ENCODE data around the gene TMEM132E. TPM values are rescaled to one million over a fixed set of nuclear protein-coding genes. Genes with fewer than 3 reads are reported as not detected.
A peak's percentile ranks its signal among the peaks of the same experiment; 100 is the strongest.

Gene TMEM132E
- total RNA-seq, 2 donors from 2014 or later: not detected

GRCh38 chr17:34637548-34638525, 58.5 kb downstream of the TMEM132E start:
- DNase-seq (ENCODE audit: low spot score): peak; percentile 88
- Mint-ChIP-seq H3K27me3 (peaks cover 26 to 34% of the 10 kb centered on the region in 2 donors), H3K4me3 (peak overlapping the region; percentile 58), H3K4me1 (ENCODE audit: low read depth in 2 of 2) (peaks cover 0 to 3% of the 10 kb centered on the region in 2 donors), H3K9me3 (no peaks in the 10 kb centered on the region), H3K27ac (no peak overlapping the region), H3K36me3 (no peaks in the 10 kb centered on the region)
- ATAC-seq: peak; percentile 91 to 92

DNA sequence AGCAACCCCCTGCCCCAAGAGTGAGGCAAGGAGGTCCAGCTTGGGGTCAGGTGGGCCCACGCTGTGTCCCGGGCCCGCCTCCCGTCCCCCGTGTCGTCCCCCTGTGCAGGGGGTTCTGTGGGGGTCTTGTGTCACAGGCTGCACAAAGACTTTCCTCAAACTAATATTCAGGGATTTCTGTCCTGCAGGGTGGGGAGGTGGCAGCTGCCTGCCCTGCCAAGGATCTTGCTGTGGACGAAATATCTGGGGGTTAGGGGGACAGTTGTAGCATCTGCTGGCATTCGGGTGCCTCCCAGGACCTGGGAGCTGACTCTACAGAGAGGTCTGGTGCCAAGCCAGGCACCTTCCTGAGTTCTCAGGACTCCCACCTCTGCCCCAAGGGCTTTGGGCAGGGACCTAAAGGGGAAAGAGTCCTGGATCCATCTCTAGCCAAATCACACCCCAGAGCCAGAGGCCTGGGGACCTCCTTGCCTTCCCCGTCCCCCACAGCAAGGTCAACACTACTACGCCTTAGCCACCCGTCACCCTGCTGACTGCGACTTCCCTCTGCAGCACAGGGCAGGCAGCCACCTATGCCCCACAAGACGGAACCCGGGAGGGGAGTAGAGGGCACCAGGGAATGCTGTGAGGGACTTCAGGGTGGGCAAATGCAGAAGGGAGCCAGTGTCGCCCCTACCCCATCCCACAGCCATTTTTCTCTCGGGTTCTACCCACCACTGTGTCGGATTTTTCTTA, 59.3 kb downstream of the TMEM132E start:
- H3K36me3 Mint-ChIP-seq: no peaks in the 10 kb centered on the region
- no peak for ATAC-seq
- no peak overlapping the region for H3K27ac Mint-ChIP-seq
- H3K9me3 Mint-ChIP-seq: no peaks in the 10 kb centered on the region
- H3K4me1 Mint-ChIP-seq (ENCODE audit: low read depth in 2 of 2): peaks cover 0 to 3% of the 10 kb centered on the region in 2 donors
- peak overlapping the region; percentile 58 for H3K4me3 Mint-ChIP-seq
- no peak for DNase-seq (ENCODE audit: low spot score)
- H3K27me3 Mint-ChIP-seq: peaks cover 19 to 33% of the 10 kb centered on the region in 2 donors

GRCh38 chr17:34639706-34640425, 60.5 kb downstream of the TMEM132E start:
- DNase-seq (ENCODE audit: low spot score) (no peak), ATAC-seq (no peak)
- Mint-ChIP-seq H3K36me3 (no peaks in the 10 kb centered on the region), H3K4me3 (no peak overlapping the region), H3K27ac (no peak overlapping the region), H3K27me3 (peaks cover 20 to 35% of the 10 kb centered on the region in 2 donors), H3K9me3 (no peaks in the 10 kb centered on the region), H3K4me1 (ENCODE audit: low read depth in 2 of 2) (peaks cover 0 to 3% of the 10 kb centered on the region in 2 donors)

DNA sequence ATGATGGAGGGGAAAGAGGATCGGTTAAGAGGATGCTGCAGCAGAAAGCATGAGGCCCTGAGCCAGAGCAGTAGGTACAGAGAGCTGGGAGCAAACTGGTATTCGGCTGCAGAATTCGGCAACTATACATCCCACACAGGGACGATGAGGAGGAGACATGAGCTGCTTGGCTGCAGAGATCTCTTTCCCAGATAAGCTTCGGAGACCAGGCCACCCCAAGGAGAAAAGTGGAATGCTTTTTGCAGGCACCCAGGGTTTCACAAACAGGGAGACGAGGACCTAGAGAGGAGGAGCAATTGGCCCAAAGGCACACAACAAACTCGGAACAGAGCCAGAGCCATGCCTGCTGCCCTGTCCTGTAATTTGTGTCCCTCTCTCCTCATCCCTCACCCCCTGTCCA, 62.0 kb downstream of the TMEM132E start:
- ATAC-seq (no peak), DNase-seq (ENCODE audit: low spot score) (no peak)
- Mint-ChIP-seq H3K9me3 (no peaks in the 10 kb centered on the region), H3K27me3 (peaks cover 20 to 35% of the 10 kb centered on the region in 2 donors), H3K36me3 (no peaks in the 10 kb centered on the region), H3K4me1 (ENCODE audit: low read depth in 2 of 2) (peaks cover 0 to 3% of the 10 kb centered on the region in 2 donors), H3K27ac (no peak overlapping the region), H3K4me3 (no peak overlapping the region)

DNA sequence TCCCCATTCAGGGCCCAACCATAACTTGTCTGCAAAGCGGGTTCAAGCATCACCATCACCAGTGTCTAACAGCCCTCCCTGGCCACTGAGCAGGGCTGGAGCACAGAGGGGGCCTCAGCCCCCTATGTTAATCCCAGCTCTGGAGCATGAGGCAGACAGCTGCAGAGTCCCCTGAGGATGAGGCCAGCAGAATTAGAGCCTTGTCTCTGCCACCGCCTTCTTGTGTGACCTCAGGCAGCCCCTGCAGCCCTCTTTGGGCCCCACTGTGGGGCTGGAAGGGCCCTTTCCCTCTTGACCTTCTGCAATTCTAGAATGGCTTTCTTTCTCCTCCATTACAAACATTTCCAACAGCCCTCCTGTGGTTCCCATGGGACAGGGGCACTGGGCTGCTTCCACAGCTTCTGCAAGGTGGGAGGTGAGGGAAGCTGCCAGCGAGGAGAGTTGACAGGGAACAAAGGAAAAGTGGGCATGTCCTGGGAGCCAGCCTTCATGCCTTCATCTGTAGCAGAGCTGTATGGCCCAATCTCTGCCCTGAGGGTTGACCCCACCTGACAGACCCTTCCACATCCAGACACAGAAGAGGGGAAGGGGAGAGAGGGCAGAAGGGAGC, 65.7 kb downstream of the TMEM132E start:
- ATAC-seq: no peak
- Mint-ChIP-seq H3K27me3 (peaks cover 19 to 31% of the 10 kb centered on the region in 2 donors), H3K36me3 (no peaks in the 10 kb centered on the region), H3K4me1 (ENCODE audit: low read depth in 2 of 2) (no peaks in the 10 kb centered on the region), H3K4me3 (no peak overlapping the region), H3K9me3 (no peaks in the 10 kb centered on the region), H3K27ac (no peak overlapping the region)
- no peak for DNase-seq (ENCODE audit: low spot score)

DNA sequence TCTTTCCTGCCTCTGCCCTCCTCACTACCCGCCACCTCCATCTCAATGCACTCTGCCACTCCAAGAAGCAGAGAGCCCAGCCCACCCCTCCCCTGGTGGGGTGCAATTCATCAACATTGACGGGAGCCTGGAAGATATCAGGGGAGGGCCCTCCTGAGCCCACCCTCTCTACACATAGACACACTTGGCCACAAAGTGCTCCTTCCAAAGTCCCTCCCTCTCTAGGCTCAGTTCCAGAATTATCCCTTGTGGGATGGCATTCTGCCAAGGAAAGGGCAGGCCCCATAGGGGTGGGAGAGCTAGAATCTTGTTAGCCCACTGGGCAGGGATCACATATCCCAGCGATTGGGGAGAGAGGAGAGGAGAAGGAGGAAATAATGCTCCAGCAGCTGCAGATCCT, 66.2 kb downstream of the TMEM132E start:
- no peaks in the 10 kb centered on the region for H3K4me1 Mint-ChIP-seq (ENCODE audit: low read depth in 2 of 2)
- no peak overlapping the region for H3K4me3 Mint-ChIP-seq
- ATAC-seq (no peak), DNase-seq (ENCODE audit: low spot score) (no peak)
- H3K27ac Mint-ChIP-seq: no peak overlapping the region
- peaks cover 20 to 25% of the 10 kb centered on the region in 2 donors for H3K27me3 Mint-ChIP-seq
- no peaks in the 10 kb centered on the region for H3K36me3 Mint-ChIP-seq
- no peaks in the 10 kb centered on the region for H3K9me3 Mint-ChIP-seq

DNA sequence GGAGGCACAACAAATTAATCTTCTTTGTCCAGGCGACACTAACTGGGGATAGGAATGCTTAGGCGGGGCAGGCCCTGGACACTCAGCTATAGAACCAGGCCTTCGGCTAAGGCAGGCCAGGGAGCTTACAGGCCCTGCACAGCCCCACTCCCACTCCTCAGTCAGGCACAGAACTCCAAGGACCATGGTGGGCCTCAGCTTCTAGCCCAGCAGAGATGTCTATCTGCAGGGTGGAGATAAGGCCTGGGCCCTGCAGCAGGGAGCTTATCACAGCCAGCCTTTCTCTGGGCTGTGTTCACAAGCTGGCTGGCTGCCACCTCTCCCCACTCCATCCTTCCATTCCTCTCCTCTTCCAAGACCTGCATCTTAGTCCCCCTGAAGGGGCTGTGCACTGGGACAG, 68.1 kb downstream of the TMEM132E start:
- Mint-ChIP-seq H3K27me3 (peaks cover 17 to 21% of the 10 kb centered on the region in 2 donors), H3K4me1 (ENCODE audit: low read depth in 2 of 2) (no peaks in the 10 kb centered on the region), H3K4me3 (no peak overlapping the region), H3K27ac (no peak overlapping the region), H3K36me3 (no peaks in the 10 kb centered on the region), H3K9me3 (no peaks in the 10 kb centered on the region)
- DNase-seq (ENCODE audit: low spot score): no peak
- ATAC-seq: peak in 1 of 2 donors; percentile 30

DNA sequence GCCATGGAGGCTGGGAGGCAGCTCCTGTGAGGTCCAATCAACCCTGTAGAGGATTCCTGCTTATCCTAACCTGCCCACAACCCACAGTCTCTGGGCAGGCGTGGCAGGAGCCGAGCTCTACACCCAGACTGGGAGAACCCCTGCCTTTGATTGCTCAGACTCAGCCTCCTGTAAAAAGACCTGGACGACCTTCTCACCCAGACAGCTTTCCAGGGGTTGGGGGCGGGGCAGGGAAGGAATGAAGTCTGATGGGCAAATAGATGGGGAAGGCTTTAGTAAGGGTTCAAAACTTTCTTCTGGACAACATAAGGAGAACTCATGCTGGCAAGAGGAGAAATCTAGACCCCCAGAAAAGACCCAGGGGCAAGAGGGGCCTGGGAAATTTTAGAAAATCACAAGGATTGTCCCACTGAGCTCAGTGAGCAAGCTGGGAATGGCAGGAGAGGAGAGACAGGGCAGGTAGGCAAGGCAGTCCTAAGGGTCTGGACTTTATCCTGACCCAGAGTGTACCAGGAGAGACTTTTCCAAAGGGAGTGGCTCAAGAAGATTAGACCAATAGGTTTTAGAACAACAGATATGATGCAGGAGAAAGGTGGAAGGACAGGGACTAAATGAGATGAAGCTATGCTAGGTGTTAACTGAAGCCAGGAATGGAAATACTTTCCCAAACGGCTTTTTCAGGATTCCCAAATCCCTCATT, 70.8 kb downstream of the TMEM132E start:
- Mint-ChIP-seq H3K4me1 (ENCODE audit: low read depth in 2 of 2) (no peaks in the 10 kb centered on the region), H3K27me3 (peaks cover 8 to 21% of the 10 kb centered on the region in 2 donors), H3K27ac (no peak overlapping the region), H3K4me3 (no peak overlapping the region), H3K36me3 (no peaks in the 10 kb centered on the region), H3K9me3 (no peaks in the 10 kb centered on the region)
- DNase-seq (ENCODE audit: low spot score) (no peak), ATAC-seq (no peak)

DNA sequence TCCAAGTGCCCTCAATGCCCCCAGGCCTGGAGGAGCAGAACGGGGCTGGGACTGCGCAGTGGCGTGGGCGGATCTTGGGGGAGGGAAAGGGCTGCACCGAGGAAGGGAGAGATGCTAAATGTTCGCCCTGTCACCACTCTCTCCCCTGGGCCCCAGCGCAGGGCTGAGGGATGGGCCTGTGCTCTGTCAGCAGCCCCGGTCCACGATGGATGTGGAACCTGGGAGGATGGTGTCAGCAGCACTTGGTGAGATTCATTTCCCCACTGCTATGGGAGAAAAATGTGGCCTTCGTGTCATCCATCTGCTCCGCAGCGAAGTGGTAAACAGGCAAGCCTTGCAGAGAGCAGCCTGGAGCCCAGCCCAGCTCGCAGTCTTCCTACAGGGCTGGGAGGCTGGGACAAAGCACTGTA, 72.0 kb downstream of the TMEM132E start:
- ATAC-seq: no peak

GRCh38 chr17:34652021-34652555, 72.7 kb downstream of the TMEM132E start:
- ATAC-seq (no peak), DNase-seq (ENCODE audit: low spot score) (no peak)
- H3K36me3 Mint-ChIP-seq: no peaks in the 10 kb centered on the region
- no peak overlapping the region for H3K27ac Mint-ChIP-seq
- peaks cover 11 to 22% of the 10 kb centered on the region in 2 donors for H3K27me3 Mint-ChIP-seq
- H3K4me1 Mint-ChIP-seq (ENCODE audit: low read depth in 2 of 2): no peaks in the 10 kb centered on the region
- H3K9me3 Mint-ChIP-seq: no peaks in the 10 kb centered on the region
- H3K4me3 Mint-ChIP-seq: no peak overlapping the region

More for the DNA sequence above, 72.0 kb downstream of the TMEM132E start:
- H3K9me3 Mint-ChIP-seq: no peaks in the 10 kb centered on the region
- H3K4me1 Mint-ChIP-seq (ENCODE audit: low read depth in 2 of 2): no peaks in the 10 kb centered on the region
- no peak for DNase-seq (ENCODE audit: low spot score)
- peaks cover 8 to 21% of the 10 kb centered on the region in 2 donors for H3K27me3 Mint-ChIP-seq
- no peaks in the 10 kb centered on the region for H3K36me3 Mint-ChIP-seq
- H3K27ac Mint-ChIP-seq: no peak overlapping the region
- no peak overlapping the region for H3K4me3 Mint-ChIP-seq

DNA sequence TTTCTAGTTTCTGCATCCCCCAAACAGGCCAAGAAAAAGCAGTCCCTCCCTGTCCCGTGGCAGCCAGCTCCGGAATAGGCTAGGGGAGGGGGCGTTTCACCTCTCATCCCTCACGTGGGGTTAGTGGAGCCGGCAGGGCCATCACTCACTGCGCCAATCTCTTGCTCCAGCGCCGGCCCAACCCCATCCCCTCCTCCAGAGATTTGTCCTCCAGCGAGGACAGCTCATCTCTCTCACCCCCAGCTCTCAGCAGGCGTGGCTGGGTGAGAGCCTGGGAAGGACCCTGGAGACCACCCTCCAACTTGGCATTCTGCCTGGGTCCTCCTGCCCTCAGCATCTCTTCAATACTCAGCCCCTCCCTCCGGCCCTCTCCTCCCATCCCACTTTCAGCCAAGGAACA, 74.1 kb downstream of the TMEM132E start:
- no peak overlapping the region for H3K4me3 Mint-ChIP-seq
- H3K27ac Mint-ChIP-seq: no peak overlapping the region
- H3K4me1 Mint-ChIP-seq (ENCODE audit: low read depth in 2 of 2): no peaks in the 10 kb centered on the region
- no peaks in the 10 kb centered on the region for H3K9me3 Mint-ChIP-seq
- no peak for ATAC-seq
- DNase-seq (ENCODE audit: low spot score): no peak
- H3K27me3 Mint-ChIP-seq: peaks cover 15 to 23% of the 10 kb centered on the region in 2 donors
- no peaks in the 10 kb centered on the region for H3K36me3 Mint-ChIP-seq

GRCh38 chr17:34654276-34654880, 75.0 kb downstream of the TMEM132E start:
- no peak overlapping the region for H3K27ac Mint-ChIP-seq
- H3K9me3 Mint-ChIP-seq: no peaks in the 10 kb centered on the region
- H3K36me3 Mint-ChIP-seq: no peaks in the 10 kb centered on the region

More at GRCh38 chr17:34654276-34654880, 75.0 kb downstream of the TMEM132E start:
- no peak for ATAC-seq
- H3K27me3 Mint-ChIP-seq: peaks cover 15 to 25% of the 10 kb centered on the region in 2 donors
- H3K4me3 Mint-ChIP-seq: no peak overlapping the region
- no peak for DNase-seq (ENCODE audit: low spot score)
- H3K4me1 Mint-ChIP-seq (ENCODE audit: low read depth in 2 of 2): no peaks in the 10 kb centered on the region
